H1 (cell line): Measurements from ENCODE around the gene SCIMP. TPM values are rescaled to one million over a fixed set of nuclear protein-coding genes. Genes with fewer than 3 reads are reported as not detected.

Experiments used
- KDM4A ChIP-seq: IDR thresholded peaks from one replicate; pipeline ENCODE4 v1.7.1; 2012; ENCODE audit warnings: low read depth, mild to moderate bottlenecking, moderate library complexity, low read length, inconsistent platforms; ENCODE audit not compliant: severe bottlenecking
- NRF1 ChIP-seq: IDR thresholded peaks from 2 replicates; pipeline ENCODE4 v1.6.1; 2011; ENCODE audit warnings: mild to moderate bottlenecking, low read depth, low read length, improper control_type of control experiment
- polyA plus RNA-seq, 7 experiments: library from polyadenylated mRNA; depleted of rRNA in 3 of 7; stranded (reverse) in 5 of 7; unstranded in 2 of 7; fragments of >200 nt in 5 of 7; fragments of 200-250 nt in 2 of 7; gene quantifications; 1 replicate in 5 of 7; 2 replicates in 1 of 7; 4 replicates in 1 of 7; pipeline versions ENCODE4 v1.2.1 to v1.2.3, GENCODE V29; 2011 to 2013; ENCODE audit warnings: missing spikeins in 2 of 7, mixed read lengths in 2 of 7
- total RNA-seq: library from RNA; stranded (reverse); fragmentation: NEBNext Ultra II Directional; extraction: Animal tissue kit (Norgen Biotek cat#: 25700); gene quantifications from 2 replicates; pipeline ENCODE4 v1.2.1, GENCODE V29; 2021
- TF ChIP-seq, protein P1 (sequence below): IDR thresholded peaks from 2 replicates; pipeline ENCODE4 v1.6.1; 2012; ENCODE audit warnings: low read length, inconsistent platforms
- TF ChIP-seq, protein P2 (sequence below), 3 experiments: IDR thresholded peaks; 1 replicate in 2 of 3; 2 replicates in 1 of 3; pipeline versions ENCODE4 v1.5.1 to v1.6.1; 2011; ENCODE audit warnings: low read length in 3 of 3, mild to moderate bottlenecking in 3 of 3, inconsistent platforms in 2 of 3, low read depth in 1 of 3, moderate library complexity in 1 of 3; ENCODE audit not compliant: insufficient read depth in 1 of 3; ENCODE audit errors: control extremely low read depth in 1 of 3

The SCIMP gene
- total and polyA plus RNA-seq, 2 of the 8 experiments (the other 6 are each of a cell fraction or from before 2014, with no cell fraction given), result not detected

DNA sequence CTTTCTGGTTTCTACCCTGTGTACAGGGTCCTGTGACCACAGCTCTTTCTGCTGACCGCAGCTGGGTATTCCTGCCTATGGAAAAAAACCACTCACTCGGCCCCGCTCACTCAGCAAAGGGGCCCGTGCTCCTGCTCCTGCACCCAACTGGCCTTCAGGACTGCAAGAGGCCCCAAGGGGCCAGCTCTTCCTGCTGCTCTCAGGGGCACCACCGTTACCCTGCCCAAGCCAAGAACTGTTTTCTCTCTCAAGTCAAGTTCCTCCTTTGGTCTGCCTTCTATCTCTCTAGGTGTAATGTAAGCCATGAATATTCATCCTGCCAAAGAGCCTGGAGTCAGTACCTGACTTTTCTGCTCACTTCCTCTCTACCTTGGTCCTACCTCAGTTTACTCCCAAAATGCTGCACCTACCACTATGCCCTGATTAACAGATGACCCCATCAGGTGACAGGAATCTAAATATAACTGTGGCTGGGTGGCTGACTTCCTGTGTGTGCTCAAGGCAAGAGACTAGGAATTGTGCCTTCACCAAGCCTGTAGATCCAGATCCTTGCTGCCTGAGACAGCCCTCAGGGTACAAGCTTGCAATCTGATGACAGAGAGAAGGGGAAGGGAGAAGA, 20.4 kb upstream of the SCIMP start (continued):
- TF ChIP-seq, protein P1, sequence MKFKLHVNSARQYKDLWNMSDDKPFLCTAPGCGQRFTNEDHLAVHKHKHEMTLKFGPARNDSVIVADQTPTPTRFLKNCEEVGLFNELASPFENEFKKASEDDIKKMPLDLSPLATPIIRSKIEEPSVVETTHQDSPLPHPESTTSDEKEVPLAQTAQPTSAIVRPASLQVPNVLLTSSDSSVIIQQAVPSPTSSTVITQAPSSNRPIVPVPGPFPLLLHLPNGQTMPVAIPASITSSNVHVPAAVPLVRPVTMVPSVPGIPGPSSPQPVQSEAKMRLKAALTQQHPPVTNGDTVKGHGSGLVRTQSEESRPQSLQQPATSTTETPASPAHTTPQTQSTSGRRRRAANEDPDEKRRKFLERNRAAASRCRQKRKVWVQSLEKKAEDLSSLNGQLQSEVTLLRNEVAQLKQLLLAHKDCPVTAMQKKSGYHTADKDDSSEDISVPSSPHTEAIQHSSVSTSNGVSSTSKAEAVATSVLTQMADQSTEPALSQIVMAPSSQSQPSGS, result no peak
- TF ChIP-seq NRF1 (no peak), KDM4A (no peak)
- TF ChIP-seq, protein P2, sequence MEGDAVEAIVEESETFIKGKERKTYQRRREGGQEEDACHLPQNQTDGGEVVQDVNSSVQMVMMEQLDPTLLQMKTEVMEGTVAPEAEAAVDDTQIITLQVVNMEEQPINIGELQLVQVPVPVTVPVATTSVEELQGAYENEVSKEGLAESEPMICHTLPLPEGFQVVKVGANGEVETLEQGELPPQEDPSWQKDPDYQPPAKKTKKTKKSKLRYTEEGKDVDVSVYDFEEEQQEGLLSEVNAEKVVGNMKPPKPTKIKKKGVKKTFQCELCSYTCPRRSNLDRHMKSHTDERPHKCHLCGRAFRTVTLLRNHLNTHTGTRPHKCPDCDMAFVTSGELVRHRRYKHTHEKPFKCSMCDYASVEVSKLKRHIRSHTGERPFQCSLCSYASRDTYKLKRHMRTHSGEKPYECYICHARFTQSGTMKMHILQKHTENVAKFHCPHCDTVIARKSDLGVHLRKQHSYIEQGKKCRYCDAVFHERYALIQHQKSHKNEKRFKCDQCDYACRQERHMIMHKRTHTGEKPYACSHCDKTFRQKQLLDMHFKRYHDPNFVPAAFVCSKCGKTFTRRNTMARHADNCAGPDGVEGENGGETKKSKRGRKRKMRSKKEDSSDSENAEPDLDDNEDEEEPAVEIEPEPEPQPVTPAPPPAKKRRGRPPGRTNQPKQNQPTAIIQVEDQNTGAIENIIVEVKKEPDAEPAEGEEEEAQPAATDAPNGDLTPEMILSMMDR (IDR thresholded peaks at IDR 0.05; ENCODE audit: control extremely low read depth in 1 of 3, insufficient read depth in 1 of 3, low read depth in 1 of 3, low read length in 3 of 3), result no peak
- TF ChIP-seq, all 59 proteins: peak for 0
